K562 (cell line): ENCODE data around the gene SCLY. TPM values are rescaled to one million over a fixed set of nuclear protein-coding genes. Genes with fewer than 3 reads are reported as not detected.

Source experiments
- ATAC-seq: fragments of 200-7000 bp; cut with Tn5 transposase; 3 replicates; pipeline ENCODE4 v1.9.1; 2020; ENCODE audit warnings: moderate library complexity
- BruUV-seq: library from RNA; stranded (reverse); fragments of 400-500 nt; replicated peaks from 2 replicates; lab custom pipeline; 2021; lab: Mats Ljungman, UMichigan
- CTCF ChIA-PET: fragments of 300-600 bp; formaldehyde crosslinking; extraction: SDS; loops from one replicate; lab custom pipeline; 2021; ENCODE audit warnings: low intra/inter-chr PET ratio; lab: Yijun Ruan, JAX
- POLR2A ChIA-PET: fragments of 300-600, 350-650 bp; sonication (Branson Sonifier 250); formaldehyde crosslinking; extraction: SDS; loops from one replicate; lab custom pipeline; 2021; ENCODE audit warnings: antibody characterized with exemption, inconsistent platforms; lab: Yijun Ruan, JAX
- DNase-seq, 4 experiments: peaks; one replicate each; pipeline versions ENCODE4 v3.0.0 to v3.0.0-alpha.2; 2011 to 2018; ENCODE audit warnings: low spot score in 3 of 4, mixed read lengths in 3 of 4; ENCODE audit errors: extremely low read depth in 1 of 4
- FAIRE-seq: peaks from 2 replicates; lab custom pipeline; 2011; peaks lifted over from hg19 to GRCh38; lab: Jason Lieb, UNC
- H2AFZ ChIP-seq: 2 replicates; pipeline ENCODE4 v1.6.0; 2011; ENCODE audit warnings: low read depth, low read length, control low read depth, inconsistent platforms
- H3K27ac ChIP-seq: fragments of 200-600 bp; 3 replicates; pipeline ENCODE4 v1.8.0; 2011; ENCODE audit warnings: low read depth, mild to moderate bottlenecking, control low read depth, inconsistent platforms, low read length, moderate library complexity, mixed read lengths; ENCODE audit errors: extremely low read depth
- H3K27me3 ChIP-seq, 2 experiments: fragments of 300-600 bp in 1 of 2; 2 replicates in 1 of 2; 3 replicates in 1 of 2; pipeline versions ENCODE4 v1.6.0 to v1.8.0; 2011; ENCODE audit warnings: inconsistent platforms in 2 of 2, low read length in 2 of 2, mild to moderate bottlenecking in 1 of 2, mixed read lengths in 1 of 2, moderate library complexity in 1 of 2; ENCODE audit not compliant: control insufficient read depth in 2 of 2, insufficient read depth in 2 of 2
- H3K36me3 ChIP-seq: fragments of 300-600 bp; 3 replicates; pipeline ENCODE4 v1.8.0; 2011; ENCODE audit warnings: mild to moderate bottlenecking, low read length, inconsistent platforms; ENCODE audit not compliant: control insufficient read depth, insufficient read depth
- H3K4me1 ChIP-seq, 2 experiments: fragments of 200-600 bp in 1 of 2; replicated peaks in 1 of 2; 2 replicates in 1 of 2; 3 replicates in 1 of 2; pipeline versions ENCODE4 v1.5.1 to v1.8.0; 2011; ENCODE audit warnings: inconsistent platforms in 2 of 2, low read length in 2 of 2, mild to moderate bottlenecking in 1 of 2, mixed read lengths in 1 of 2, moderate library complexity in 1 of 2; ENCODE audit not compliant: control insufficient read depth in 2 of 2, insufficient read depth in 2 of 2
- H3K4me2 ChIP-seq: 2 replicates; pipeline ENCODE4 v1.6.1; 2011; ENCODE audit warnings: low read length, control low read depth, inconsistent platforms, mixed read lengths; ENCODE audit not compliant: insufficient read depth
- H3K4me3 ChIP-seq: fragments of 200-600 bp; sonication (generic), shearing (Covaris generic); 2 replicates; pipeline ENCODE4 v1.5.1; 2016; ENCODE audit warnings: control low read depth, inconsistent platforms
- H3K79me2 ChIP-seq: fragments of 200-600 bp; 3 replicates; pipeline ENCODE4 v1.8.0; 2011; ENCODE audit warnings: low read length, inconsistent platforms; ENCODE audit not compliant: control insufficient read depth, insufficient read depth
- H3K9ac ChIP-seq, 2 experiments: 2 replicates each; pipeline versions ENCODE4 v1.6.0 to v1.6.1; 2011; ENCODE audit warnings: low read depth in 2 of 2, low read length in 2 of 2, control low read depth in 1 of 2, inconsistent platforms in 1 of 2, mild to moderate bottlenecking in 1 of 2, mixed read lengths in 1 of 2; ENCODE audit not compliant: insufficient read depth in 1 of 2
- H3K9me1 ChIP-seq: one replicate; pipeline ENCODE4 v1.6.0; 2011; ENCODE audit warnings: inconsistent platforms, mild to moderate bottlenecking, low read length, moderate library complexity; ENCODE audit not compliant: control insufficient read depth, insufficient read depth
- H3K9me3 ChIP-seq: replicated peaks from 2 replicates; pipeline ENCODE4 v1.5.1; 2011; ENCODE audit warnings: low read depth, low read length, inconsistent platforms; ENCODE audit not compliant: control insufficient read depth, insufficient read depth
- H4K20me1 ChIP-seq: replicated peaks from 2 replicates; pipeline ENCODE4 v1.6.1; 2011; ENCODE audit warnings: low read length, inconsistent platforms, mixed read lengths; ENCODE audit not compliant: control insufficient read depth, insufficient read depth
- EWSR1 ChIP-seq: fragments of 450-650 bp; IDR thresholded peaks from 2 replicates; pipeline ENCODE4 v1.6.1; 2018; ENCODE audit warnings: borderline replicate concordance, mild to moderate bottlenecking, low read depth, moderate library complexity; ENCODE audit not compliant: partially characterized antibody
- EZH2 ChIP-seq: IDR thresholded peaks from 2 replicates; pipeline ENCODE4 v1.6.1; 2012; ENCODE audit warnings: low read depth, mild to moderate bottlenecking, inconsistent platforms, low read length, borderline replicate concordance
- MECOM ChIP-seq: fragments of 250-450 bp; sonication (Bioruptor Pico); IDR thresholded peaks from 2 replicates; pipeline ENCODE4 v1.8.0; 2022; ENCODE audit warnings: inconsistent platforms
- ZNF583 ChIP-seq: fragments of 250-450 bp; sonication (Bioruptor Pico); IDR thresholded peaks from 2 replicates; pipeline ENCODE4 v1.4.0; 2020
- WGBS: fragments of 100-300 bp; shearing (Covaris generic); methylation state at CpG from one replicate; pipeline ENCODE4 v1.1.6; 2016; ENCODE audit warnings: low coverage, mixed read lengths; ENCODE audit not compliant: insufficient coverage; ENCODE audit errors: missing lambda C conversion rate; 5-methylcytosine and 5-hydroxymethylcytosine counted together
- in situ Hi-C: fragments of 300-500 bp; cut with MboI; formaldehyde crosslinking; loops from 4 replicates; pipeline ENCODE4 v1.15.0; 2018; ENCODE audit warnings: inconsistent platforms, mixed read lengths
- intact Hi-C: fragments of 100-400 bp; cut with micrococcal nuclease; formaldehyde crosslinking; loops from 2 replicates; pipeline ENCODE4 v1.14.2; 2022
- polyA plus RNA-seq, 8 experiments: library from polyadenylated mRNA; depleted of rRNA in 4 of 8; stranded (reverse) in 5 of 8; unstranded in 3 of 8; fragments of >200 nt; fragmentation: Nextera tagmentation in 2 of 8; fragmentation: Illumina TruSeq in 1 of 8; extraction: Ambion mirVana in 2 of 8; extraction: Trizol in 1 of 8; gene quantifications; 2 replicates each; pipeline versions ENCODE4 v1.2.1 to v1.2.3, GENCODE V29; 2011 to 2014; ENCODE audit warnings: inconsistent platforms in 1 of 8, missing spikeins in 1 of 8
- total RNA-seq, 7 experiments: library from RNA; depleted of rRNA in 6 of 7; stranded (reverse); fragments of >200 nt in 6 of 7; fragmentation: Illumina TruSeq in 2 of 7; extraction: Trizol in 2 of 7; gene quantifications; 2 replicates each; pipeline versions ENCODE4 v1.2.1 to v1.2.3, GENCODE V29; 2011 to 2021; ENCODE audit warnings: low replicate concordance in 1 of 7
- TF ChIP-seq, protein P1 (sequence below), 3 experiments: IDR thresholded peaks in 2 of 3; conservative IDR thresholded peaks in 1 of 3; 2 replicates each; pipeline ENCODE4 v1.5.1; 2011 to 2012; ENCODE audit warnings: low read length in 3 of 3, mild to moderate bottlenecking in 3 of 3, control low read depth in 2 of 3, improper control_type of control experiment in 1 of 3, inconsistent platforms in 1 of 3, low read depth in 1 of 3, mixed read lengths in 1 of 3, moderate library complexity in 1 of 3; ENCODE audit not compliant: insufficient read depth in 2 of 3

SCLY gene
- total and polyA plus RNA-seq, 9 of the 15 experiments (the other 6 are each of a cell fraction or from before 2014, with no cell fraction given) = 2.6 to 32.2 (median 21.1) TPM

DNA sequence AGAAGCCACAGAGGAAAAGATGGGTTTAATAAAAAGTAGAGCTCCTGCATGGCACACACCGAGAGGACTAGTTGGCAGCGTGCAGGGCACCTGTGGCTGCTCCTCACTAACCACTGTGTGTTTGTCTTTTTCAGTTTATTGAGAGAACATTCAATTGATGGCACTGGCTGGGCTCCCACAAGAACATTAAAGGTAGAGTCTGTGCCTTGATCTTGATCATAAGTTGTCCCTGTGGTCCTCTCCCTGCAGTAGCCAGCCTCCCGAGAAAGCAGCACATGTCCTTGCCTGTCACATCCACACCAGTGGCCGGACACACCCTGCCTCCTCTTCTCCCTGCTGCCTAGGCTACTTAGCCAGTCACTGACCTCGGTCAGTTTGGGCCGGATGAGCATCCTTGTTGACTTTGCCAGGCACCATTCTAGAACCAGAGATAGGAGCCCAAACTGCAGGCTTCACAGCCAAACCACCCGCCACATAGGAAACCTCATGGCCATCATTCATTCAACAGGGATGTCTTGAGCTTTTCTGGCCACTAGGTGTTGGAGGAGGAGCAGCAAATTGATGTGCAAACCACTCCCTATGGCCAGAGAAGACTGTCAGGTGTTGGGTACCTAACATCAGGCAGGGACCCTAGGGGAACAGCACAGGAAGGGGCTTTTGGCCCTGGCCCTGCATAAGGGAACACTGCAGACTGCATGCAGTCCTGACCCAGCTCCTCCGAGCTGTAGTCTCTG is 30.2 kb upstream of the SCLY start:
- H3K9me3 ChIP-seq = no peaks in the 10 kb centered on the region
- no peaks in the 10 kb centered on the region for H3K79me2 ChIP-seq
- peaks cover 59% of the 10 kb centered on the region; the same call in 2 of the 3 replicates for H3K36me3 ChIP-seq
- no peaks in the 10 kb centered on the region; a peak in 1 of 5 replicates for H3K4me1 ChIP-seq
- BruUV-seq = no TSS peak
- no peaks in the 10 kb centered on the region for H3K27me3 ChIP-seq
- DNase-seq (no peak), FAIRE-seq (no peak), ATAC-seq (no peak)
- H4K20me1 ChIP-seq = no peaks in the 10 kb centered on the region
- no peak overlapping the region for H3K4me2 ChIP-seq
- CTCF ChIA-PET = no interaction called here
- intact Hi-C loops = no loop called here
- H3K9me1 ChIP-seq = no peaks in the 10 kb centered on the region
- 81% methylated on average over 8 of the region's 8 CpGs for WGBS
- H3K4me3 ChIP-seq = no peak overlapping the region
- no peak overlapping the region for H3K27ac ChIP-seq
- POLR2A ChIA-PET = no interaction called here
- H3K9ac ChIP-seq = no peak overlapping the region
- H2AFZ ChIP-seq = no peak overlapping the region
- in situ Hi-C loops = no loop called here
- TF ChIP-seq, protein P1, sequence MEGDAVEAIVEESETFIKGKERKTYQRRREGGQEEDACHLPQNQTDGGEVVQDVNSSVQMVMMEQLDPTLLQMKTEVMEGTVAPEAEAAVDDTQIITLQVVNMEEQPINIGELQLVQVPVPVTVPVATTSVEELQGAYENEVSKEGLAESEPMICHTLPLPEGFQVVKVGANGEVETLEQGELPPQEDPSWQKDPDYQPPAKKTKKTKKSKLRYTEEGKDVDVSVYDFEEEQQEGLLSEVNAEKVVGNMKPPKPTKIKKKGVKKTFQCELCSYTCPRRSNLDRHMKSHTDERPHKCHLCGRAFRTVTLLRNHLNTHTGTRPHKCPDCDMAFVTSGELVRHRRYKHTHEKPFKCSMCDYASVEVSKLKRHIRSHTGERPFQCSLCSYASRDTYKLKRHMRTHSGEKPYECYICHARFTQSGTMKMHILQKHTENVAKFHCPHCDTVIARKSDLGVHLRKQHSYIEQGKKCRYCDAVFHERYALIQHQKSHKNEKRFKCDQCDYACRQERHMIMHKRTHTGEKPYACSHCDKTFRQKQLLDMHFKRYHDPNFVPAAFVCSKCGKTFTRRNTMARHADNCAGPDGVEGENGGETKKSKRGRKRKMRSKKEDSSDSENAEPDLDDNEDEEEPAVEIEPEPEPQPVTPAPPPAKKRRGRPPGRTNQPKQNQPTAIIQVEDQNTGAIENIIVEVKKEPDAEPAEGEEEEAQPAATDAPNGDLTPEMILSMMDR (IDR thresholded peaks at IDR 0.05 in 2 of 3, conservative IDR thresholded peaks at IDR 0.05 in 1 of 3; ENCODE audit: insufficient read depth in 2 of 3, low read depth in 1 of 3, low read length in 3 of 3) = no peak
- no peak for TF ChIP-seq ZNF583

DNA sequence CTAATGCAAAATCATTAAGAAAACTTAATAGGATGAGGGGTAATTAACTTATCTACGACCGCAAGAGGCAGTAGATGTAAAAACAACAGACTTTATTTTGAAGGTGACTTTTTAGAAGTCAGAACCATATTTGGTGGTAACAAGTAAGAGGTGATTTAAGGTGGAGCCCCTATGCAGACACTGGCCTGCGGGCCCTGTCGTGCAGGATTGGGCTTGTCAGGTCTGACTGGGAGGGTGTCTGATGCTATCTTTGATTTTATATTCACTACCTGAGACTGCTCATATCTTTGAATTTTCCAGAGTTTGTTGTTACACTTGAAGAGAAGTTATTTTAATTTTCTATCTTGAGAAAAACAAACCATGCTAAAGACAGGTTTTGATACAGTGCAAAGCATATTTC is 29.1 kb upstream of the SCLY start:
- no TSS peak for BruUV-seq
- Histone ChIP-seq H3K79me2 (no peaks in the 10 kb centered on the region), H3K9ac (no peak overlapping the region), H3K27ac (no peak overlapping the region), H3K9me1 (no peaks in the 10 kb centered on the region), H4K20me1 (no peaks in the 10 kb centered on the region), H3K4me1 (no peaks in the 10 kb centered on the region; a peak in 1 of 5 replicates), H2AFZ (no peak overlapping the region), H3K4me2 (no peak overlapping the region), H3K27me3 (no peaks in the 10 kb centered on the region), H3K4me3 (no peak overlapping the region), H3K36me3 (peaks cover 60% of the 10 kb centered on the region; the same call in 2 of the 3 replicates), H3K9me3 (no peaks in the 10 kb centered on the region)
- in situ Hi-C loops (no loop called here), intact Hi-C loops (no loop called here)
- 92% methylated on average over 4 of the region's 4 CpGs for WGBS
- FAIRE-seq (no peak), ATAC-seq (no peak), DNase-seq (no peak)
- CTCF ChIA-PET = no interaction called here
- TF ChIP-seq EZH2 (no peak), MECOM (no peak), EWSR1 (no peak)
- POLR2A ChIA-PET = no interaction called here
